Erythroblast (primary cell): ENCODE measurements around the gene TLK2.

Experiments
- GATA1 ChIP-seq: IDR thresholded peaks from 2 replicates; pipeline ENCODE4 v1.6.1; 2011; ENCODE audit warnings: low read depth, mild to moderate bottlenecking, control low read depth, low read length, moderate library complexity
- POLR2A ChIP-seq: IDR thresholded peaks from 2 replicates; pipeline ENCODE4 v1.6.1; 2011; ENCODE audit warnings: mild to moderate bottlenecking, low read length

GRCh38 chr17:62655656-62656055, 177.0 kb downstream of the TLK2 start:
- TF ChIP-seq POLR2A (no peak), GATA1 (no peak)
